ENCODE measurements around the gene C22orf31. TPM values are rescaled to one million over a fixed set of nuclear protein-coding genes. Genes with fewer than 3 reads are reported as not detected.

C22orf31 gene
- total RNA-seq, 1 donor: not detected

GRCh38 chr22:29071261-29072045 lies 9.8 kb upstream of the C22orf31 start:
- peak overlapping the region; percentile 39 for H3K4me3 ChIP-seq (ENCODE audit: low read depth, low read length)
- TF ChIP-seq CTCF (IDR thresholded peaks at IDR 0.05; ENCODE audit: insufficient read depth, low read length): no peak
- DNase-seq (ENCODE audit: low read depth): peak; percentile 36

GRCh38 chr22:29070490-29070889 lies 8.9 kb upstream of the C22orf31 start:
- no peak overlapping the region for H3K4me3 ChIP-seq (ENCODE audit: low read depth, low read length)
- no peak for TF ChIP-seq CTCF (IDR thresholded peaks at IDR 0.05; ENCODE audit: insufficient read depth, low read length)
- no peak for DNase-seq (ENCODE audit: low read depth)

GRCh38 chr22:29069463-29069862 lies 7.8 kb upstream of the C22orf31 start:
- no peak for TF ChIP-seq CTCF (IDR thresholded peaks at IDR 0.05; ENCODE audit: insufficient read depth, low read length)
- no peak overlapping the region for H3K4me3 ChIP-seq (ENCODE audit: low read depth, low read length)
- DNase-seq (ENCODE audit: low read depth): no peak

- DNase-seq (ENCODE audit: low read depth): no peak
- H3K4me3 ChIP-seq (ENCODE audit: low read depth, low read length): no peak overlapping the region
- no peak for TF ChIP-seq CTCF (IDR thresholded peaks at IDR 0.05; ENCODE audit: insufficient read depth, low read length)
These were observed 4.0 kb upstream of the C22orf31 start for GRCh38 chr22:29065468-29066190.

- no peak overlapping the region for H3K4me3 ChIP-seq (ENCODE audit: low read depth, low read length)
- no peak for TF ChIP-seq CTCF (IDR thresholded peaks at IDR 0.05; ENCODE audit: insufficient read depth, low read length)
- peak; percentile 22 for DNase-seq (ENCODE audit: low read depth)
These were observed 723 bp upstream of the C22orf31 start for GRCh38 chr22:29062286-29062821.

- no peak overlapping the region for H3K4me3 ChIP-seq (ENCODE audit: low read depth, low read length)
- TF ChIP-seq CTCF (IDR thresholded peaks at IDR 0.05; ENCODE audit: insufficient read depth, low read length): no peak
- no peak for DNase-seq (ENCODE audit: low read depth)
These were observed 700 bp downstream of the C22orf31 start for GRCh38 chr22:29060931-29061330.

Measured in fibroblast of the aortic adventitia (primary cell).